ENCODE measurements around the gene FBRSL1. TPM values are rescaled to one million over a fixed set of nuclear protein-coding genes. Genes with fewer than 3 reads are reported as not detected.

Gene FBRSL1
- total RNA-seq, 1 experiment from 2014 or later, result 10.7 TPM

- H3K27me3 ChIP-seq, result no peaks in the 10 kb centered on the region
- peaks cover 4% of the 10 kb centered on the region for H3K36me3 ChIP-seq
- no peaks in the 10 kb centered on the region for H3K9me3 ChIP-seq
- H3K4me3 ChIP-seq, result no peak overlapping the region
- DNase-seq, result no peak
Measured at GRCh38 chr12:132476421-132476820, 13.5 kb upstream of the FBRSL1 start.

GRCh38 chr12:132477017-132477702 lies 12.8 kb upstream of the FBRSL1 start:
- Histone ChIP-seq H3K36me3 (peaks cover 3% of the 10 kb centered on the region; the same call in 1 of the 2 replicates), H3K27me3 (no peaks in the 10 kb centered on the region), H3K9me3 (no peaks in the 10 kb centered on the region), H3K4me3 (no peak overlapping the region)
- no peak for DNase-seq

GRCh38 chr12:132477703-132478432 lies 12.1 kb upstream of the FBRSL1 start:
- Histone ChIP-seq H3K9me3 (no peaks in the 10 kb centered on the region), H3K27me3 (no peaks in the 10 kb centered on the region), H3K36me3 (peaks cover 3% of the 10 kb centered on the region; the same call in 1 of the 2 replicates), H3K4me3 (no peak overlapping the region)
- DNase-seq, result no peak

DNA sequence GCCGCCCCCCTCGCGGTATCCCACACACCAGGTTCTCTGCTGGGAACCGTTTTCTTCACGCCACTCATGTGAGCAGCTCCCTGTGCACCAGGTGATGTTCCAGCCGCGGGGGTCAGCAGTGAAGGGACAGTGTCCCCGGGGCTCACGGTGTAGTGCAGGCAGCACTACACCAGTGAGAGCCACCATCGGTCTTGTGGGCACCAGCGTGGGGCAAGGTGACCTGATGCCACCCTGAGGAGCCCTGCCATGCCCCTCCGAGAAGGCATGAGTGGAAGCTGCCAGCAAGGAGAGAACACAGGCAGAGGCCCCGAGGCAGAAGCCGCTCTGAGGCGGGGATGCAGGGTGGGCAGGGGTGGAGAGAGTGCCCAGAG lies 11.5 kb upstream of the FBRSL1 start:
- no peaks in the 10 kb centered on the region for H3K9me3 ChIP-seq
- H3K27me3 ChIP-seq, result no peaks in the 10 kb centered on the region
- H3K36me3 ChIP-seq, result peaks cover 3% of the 10 kb centered on the region; the same call in 1 of the 2 replicates
- H3K4me3 ChIP-seq, result no peak overlapping the region
- DNase-seq, result no peak

GRCh38 chr12:132478845-132479244 lies 11.1 kb upstream of the FBRSL1 start:
- peaks cover 3% of the 10 kb centered on the region; the same call in 1 of the 2 replicates for H3K36me3 ChIP-seq
- no peaks in the 10 kb centered on the region for H3K27me3 ChIP-seq
- H3K9me3 ChIP-seq, result no peaks in the 10 kb centered on the region
- DNase-seq, result no peak
- no peak overlapping the region for H3K4me3 ChIP-seq

- H3K4me3 ChIP-seq, result no peak overlapping the region
- H3K27me3 ChIP-seq, result no peaks in the 10 kb centered on the region
- no peak for DNase-seq
- peaks cover under 1% of the 10 kb centered on the region; the same call in 1 of the 2 replicates for H3K36me3 ChIP-seq
- H3K9me3 ChIP-seq, result no peaks in the 10 kb centered on the region
Measured at GRCh38 chr12:132479291-132479690, 10.7 kb upstream of the FBRSL1 start.

GRCh38 chr12:132479938-132480622 lies 9.9 kb upstream of the FBRSL1 start:
- H3K36me3 ChIP-seq, result no peaks in the 10 kb centered on the region
- no peak overlapping the region for H3K4me3 ChIP-seq
- no peak for DNase-seq
- H3K27me3 ChIP-seq, result no peaks in the 10 kb centered on the region
- H3K9me3 ChIP-seq, result no peaks in the 10 kb centered on the region

GRCh38 chr12:132480623-132481132 lies 9.3 kb upstream of the FBRSL1 start:
- no peaks in the 10 kb centered on the region for H3K9me3 ChIP-seq
- no peak for DNase-seq
- H3K36me3 ChIP-seq, result no peaks in the 10 kb centered on the region
- H3K4me3 ChIP-seq, result no peak overlapping the region
- no peaks in the 10 kb centered on the region for H3K27me3 ChIP-seq

DNA sequence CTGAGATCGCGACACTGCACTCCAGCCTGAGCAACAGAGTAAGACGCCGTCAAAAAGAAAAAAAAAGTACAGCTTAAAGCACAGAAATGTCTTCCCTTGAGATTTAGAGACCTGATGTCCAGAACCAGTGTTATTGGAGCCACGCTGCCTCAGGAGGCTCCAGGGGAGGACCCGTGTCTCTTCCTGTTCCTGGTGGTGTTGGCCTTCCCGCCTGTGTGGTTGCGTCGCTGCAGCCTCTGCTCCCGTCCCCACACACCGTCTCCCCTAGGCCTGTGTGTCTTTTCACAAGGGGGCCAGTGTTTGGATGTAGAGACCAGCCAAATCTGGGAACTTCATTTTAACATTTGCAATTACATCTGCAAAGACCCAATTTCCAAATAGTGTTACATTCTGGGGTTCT lies 8.6 kb upstream of the FBRSL1 start:
- Histone ChIP-seq H3K36me3 (no peaks in the 10 kb centered on the region), H3K27me3 (no peaks in the 10 kb centered on the region), H3K9me3 (no peaks in the 10 kb centered on the region), H3K4me3 (no peak overlapping the region)
- DNase-seq, result no peak

DNA sequence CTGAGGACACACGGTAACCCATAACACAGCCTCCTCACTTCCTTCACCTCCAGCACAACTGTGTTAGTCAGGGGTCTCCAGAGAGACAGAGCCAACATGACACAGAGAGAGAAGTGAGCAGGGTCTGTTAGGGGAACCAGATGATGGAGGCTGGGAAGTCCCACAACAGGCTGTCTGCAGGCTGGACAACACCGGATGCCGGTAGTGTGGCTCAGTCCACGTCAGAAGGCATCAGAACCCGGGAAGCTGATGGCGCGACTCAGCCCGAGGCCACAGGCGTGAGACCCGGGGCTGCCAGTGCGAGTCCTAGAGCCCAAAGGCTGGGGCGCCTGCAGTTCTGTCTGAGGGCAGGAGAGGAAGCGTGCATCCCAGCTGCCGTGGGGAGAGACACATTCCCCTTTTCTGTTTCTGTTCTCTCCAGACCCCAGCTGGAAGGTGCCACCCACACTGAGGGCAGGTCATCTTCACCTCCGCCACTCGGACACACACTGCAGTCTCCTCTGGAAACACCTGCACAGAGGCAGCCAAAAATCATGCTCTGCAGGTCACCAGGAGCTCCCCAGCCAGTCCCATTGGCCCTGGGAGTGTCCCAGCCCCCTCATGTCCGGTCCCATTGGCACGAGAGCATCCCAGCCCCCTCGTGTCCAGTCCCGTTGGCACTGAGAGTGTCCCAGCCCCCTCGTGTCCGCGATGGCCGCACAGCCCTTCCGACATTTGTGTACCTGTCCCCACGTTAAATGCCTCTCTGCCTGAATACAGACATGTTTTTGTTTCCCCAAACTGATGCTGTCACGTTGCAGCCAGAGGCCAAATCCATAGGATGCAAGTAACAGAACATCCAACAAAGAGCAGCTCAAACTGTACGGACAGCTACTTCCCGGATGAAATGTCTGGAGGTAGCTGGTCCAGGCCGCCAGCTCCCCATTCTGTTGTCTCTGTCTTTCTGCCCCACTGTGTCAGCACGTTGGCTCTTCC lies 7.9 kb upstream of the FBRSL1 start:
- DNase-seq, result no peak
- H3K36me3 ChIP-seq, result no peaks in the 10 kb centered on the region
- no peaks in the 10 kb centered on the region for H3K9me3 ChIP-seq

GRCh38 chr12:132482771-132483170 lies 7.2 kb upstream of the FBRSL1 start:
- no peaks in the 10 kb centered on the region for H3K27me3 ChIP-seq
- no peak overlapping the region for H3K4me3 ChIP-seq
- no peaks in the 10 kb centered on the region for H3K36me3 ChIP-seq
- H3K9me3 ChIP-seq, result no peaks in the 10 kb centered on the region
- no peak for DNase-seq

More for the DNA sequence above, 7.9 kb upstream of the FBRSL1 start:
- Histone ChIP-seq H3K27me3 (no peaks in the 10 kb centered on the region), H3K4me3 (no peak overlapping the region)

DNA sequence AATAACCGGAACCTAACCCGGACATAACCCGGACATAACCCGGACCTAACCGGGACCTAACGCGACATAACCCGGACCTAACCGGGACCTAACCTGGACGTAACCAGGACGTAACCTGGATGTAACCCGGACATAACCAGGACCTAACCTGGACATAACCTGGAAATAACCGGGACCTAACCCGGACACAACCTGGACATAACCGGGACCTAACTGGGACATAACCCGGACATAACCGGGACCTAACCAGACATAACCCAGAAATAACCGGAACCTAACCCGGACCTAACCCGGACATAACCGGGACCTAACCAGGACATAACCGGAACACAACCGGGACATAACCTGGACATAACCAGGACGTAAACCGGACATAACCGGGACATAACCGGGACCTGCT lies 6.7 kb upstream of the FBRSL1 start:
- no peaks in the 10 kb centered on the region for H3K9me3 ChIP-seq
- no peaks in the 10 kb centered on the region for H3K27me3 ChIP-seq
- H3K36me3 ChIP-seq, result no peaks in the 10 kb centered on the region
- no peak overlapping the region for H3K4me3 ChIP-seq
- no peak for DNase-seq

GRCh38 chr12:132483612-132484011 lies 6.3 kb upstream of the FBRSL1 start:
- Histone ChIP-seq H3K36me3 (no peaks in the 10 kb centered on the region), H3K27me3 (no peaks in the 10 kb centered on the region), H3K9me3 (no peaks in the 10 kb centered on the region), H3K4me3 (no peak overlapping the region)
- DNase-seq, result no peak

GRCh38 chr12:132484183-132484890 lies 5.6 kb upstream of the FBRSL1 start:
- Histone ChIP-seq H3K9me3 (no peaks in the 10 kb centered on the region), H3K36me3 (no peaks in the 10 kb centered on the region), H3K27me3 (no peaks in the 10 kb centered on the region), H3K4me3 (no peak overlapping the region)
- no peak for DNase-seq

GRCh38 chr12:132484891-132485441 lies 5.0 kb upstream of the FBRSL1 start:
- H3K36me3 ChIP-seq, result no peaks in the 10 kb centered on the region
- no peaks in the 10 kb centered on the region for H3K9me3 ChIP-seq
- no peaks in the 10 kb centered on the region for H3K27me3 ChIP-seq
- DNase-seq, result no peak
- H3K4me3 ChIP-seq, result no peak overlapping the region
